NCI-H1417 treated with DMSO at 0.1 percent for 48 hours (cell line): ENCODE data around the gene SLC36A1.
"Not testable (repeated sequence)": the region's sequence is repeated elsewhere in the genome, so short reads cannot be mapped to it uniquely, and the experiment has no call there.

Experiments used
- DNase-seq: peaks from one replicate; lab custom pipeline; 2025; lab: John Stamatoyannopoulos, UW

Gene SLC36A1

GRCh38 chr5:151483647-151484046 is 36.2 kb downstream of the SLC36A1 start:
- DNase-seq: no peak

DNA sequence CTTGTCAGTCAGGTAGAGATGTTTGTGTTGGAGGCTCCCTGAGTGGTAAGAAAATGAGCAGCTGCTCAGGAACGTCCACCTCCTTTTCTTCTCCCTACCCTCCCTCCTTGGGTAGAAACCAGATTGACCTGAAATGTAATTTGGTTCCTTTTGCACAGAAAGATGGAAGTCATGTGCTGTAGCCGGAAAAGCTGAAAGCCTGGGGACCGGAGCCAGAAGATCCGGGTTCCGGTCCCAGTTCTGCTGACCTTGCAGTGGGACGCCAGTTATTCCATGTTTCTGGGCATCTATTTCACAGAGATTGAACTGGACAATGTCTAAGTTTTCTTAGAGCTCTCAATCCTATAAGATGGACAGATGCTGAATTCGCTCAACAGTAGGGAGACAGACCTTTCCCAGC is 40.1 kb downstream of the SLC36A1 start:
- no peak for DNase-seq

DNA sequence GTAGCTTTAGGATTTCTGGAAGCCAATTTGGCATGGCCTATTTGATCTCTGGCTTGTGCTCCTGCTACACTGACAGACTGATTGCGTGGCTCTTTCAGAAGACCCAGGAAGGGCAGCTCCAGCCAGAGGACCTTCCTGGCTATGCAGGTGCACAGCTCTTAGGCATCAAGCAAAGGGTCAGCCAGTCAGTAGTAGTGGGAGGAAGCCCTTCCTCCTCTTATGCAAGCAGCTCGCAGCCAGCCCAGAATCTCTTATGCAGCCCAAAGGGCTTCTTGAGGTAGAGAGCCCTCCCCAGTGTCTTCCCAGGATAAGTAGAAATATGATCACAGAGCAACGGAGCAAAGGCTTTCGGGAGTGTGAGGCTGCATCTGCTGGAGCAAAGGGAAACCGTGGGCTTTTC is 43.2 kb downstream of the SLC36A1 start:
- DNase-seq: no peak

- DNase-seq: no peak
These were observed 43.7 kb downstream of the SLC36A1 start for GRCh38 chr5:151491062-151491461.

- no peak for DNase-seq
These were observed 45.3 kb downstream of the SLC36A1 start for GRCh38 chr5:151492729-151493128.

DNA sequence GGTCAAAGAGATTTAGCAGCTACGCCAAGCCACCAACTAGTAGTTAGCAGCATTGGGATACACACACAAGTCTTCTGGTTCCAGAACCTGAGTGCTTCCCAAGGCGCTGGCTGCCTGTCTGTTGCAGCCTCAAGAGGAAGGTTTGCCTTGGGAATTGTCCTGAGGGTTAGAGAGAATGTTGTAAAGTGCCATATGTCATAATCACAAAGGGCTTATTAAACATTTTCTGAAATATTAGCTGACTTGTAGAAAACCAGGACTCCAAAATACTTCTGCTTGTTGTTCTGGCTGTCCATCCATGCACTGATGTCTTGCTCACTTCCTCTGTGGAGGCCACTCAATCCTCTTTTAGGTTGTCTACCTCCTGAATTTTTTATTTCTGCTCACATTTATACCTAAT is 46.3 kb downstream of the SLC36A1 start:
- no peak for DNase-seq

DNA sequence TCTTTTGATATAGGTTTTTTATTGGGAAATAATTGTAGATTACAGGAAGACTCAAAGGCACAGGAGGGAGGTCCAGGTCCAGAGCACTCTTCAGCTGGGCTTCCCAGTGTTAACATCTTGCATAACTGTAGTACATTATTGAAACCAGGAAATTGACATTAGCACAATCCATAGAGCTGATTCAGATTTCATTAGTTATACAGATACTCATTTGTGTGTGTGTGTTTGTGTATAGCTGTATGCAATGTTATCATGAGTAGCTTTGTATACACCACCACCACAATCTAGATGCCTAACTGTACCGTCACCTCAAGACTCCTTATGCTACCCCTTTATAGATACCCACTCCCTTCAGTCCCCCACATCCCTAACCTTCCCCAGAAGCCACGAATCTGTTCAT is 47.9 kb downstream of the SLC36A1 start:
- no peak for DNase-seq

GRCh38 chr5:151496041-151496484 is 48.7 kb downstream of the SLC36A1 start:
- no peak for DNase-seq

DNA sequence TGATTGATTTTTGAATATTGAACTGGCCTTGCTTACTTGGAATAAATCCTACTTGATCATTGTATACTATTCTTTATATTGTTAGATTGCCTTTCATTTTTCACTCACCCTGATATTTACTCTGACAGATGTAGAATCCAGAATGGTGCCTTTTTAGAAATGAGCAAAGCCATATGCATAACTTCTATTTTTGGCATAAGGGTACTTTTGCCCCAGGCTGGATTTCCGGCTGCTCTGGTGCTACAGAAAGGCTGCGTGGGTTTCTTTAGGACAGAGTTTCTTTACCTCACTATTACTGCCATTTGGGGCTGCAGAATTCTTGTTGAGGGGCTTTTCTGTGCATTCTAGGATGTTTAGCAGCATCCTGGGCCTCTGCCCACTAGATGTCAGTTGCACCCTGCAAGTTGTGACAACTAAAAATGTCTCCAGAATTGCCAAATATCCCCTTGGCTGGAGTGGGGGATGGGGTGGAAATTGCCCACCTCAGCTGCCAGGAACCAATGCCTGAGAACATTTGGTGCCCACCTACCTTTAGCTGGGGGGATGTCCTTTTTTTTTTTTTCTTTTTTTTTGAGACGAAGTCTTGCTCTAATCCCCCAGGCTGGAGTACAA is 50.1 kb downstream of the SLC36A1 start:
- DNase-seq: no peak

- no peak for DNase-seq
These were observed 51.2 kb downstream of the SLC36A1 start for GRCh38 chr5:151498395-151499155.

- DNase-seq: no peak
These were observed 52.2 kb downstream of the SLC36A1 start for GRCh38 chr5:151499501-151500035.

DNA sequence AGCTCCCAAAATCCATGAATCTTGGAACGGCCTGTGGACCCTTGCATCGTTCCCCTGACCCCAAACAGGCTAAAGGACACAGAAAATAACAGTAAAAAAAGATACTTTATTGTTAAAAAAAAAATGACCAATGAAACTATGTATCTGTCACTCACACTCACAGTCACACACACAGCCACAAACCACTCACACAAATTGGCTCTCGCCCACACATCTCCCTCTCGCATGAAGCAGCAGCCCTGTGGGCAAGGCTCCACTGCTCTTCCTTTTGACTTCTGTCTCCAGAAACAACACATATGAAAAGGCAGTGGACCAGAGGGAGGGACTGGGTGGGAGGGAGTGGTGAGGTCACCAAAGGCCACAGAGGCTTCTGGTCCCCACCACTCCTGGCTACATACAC is 56.6 kb downstream of the SLC36A1 start:
- no peak for DNase-seq

- DNase-seq: not testable (repeated sequence)
These were observed 60.9 kb downstream of the SLC36A1 start for GRCh38 chr5:151508308-151508707.

DNA sequence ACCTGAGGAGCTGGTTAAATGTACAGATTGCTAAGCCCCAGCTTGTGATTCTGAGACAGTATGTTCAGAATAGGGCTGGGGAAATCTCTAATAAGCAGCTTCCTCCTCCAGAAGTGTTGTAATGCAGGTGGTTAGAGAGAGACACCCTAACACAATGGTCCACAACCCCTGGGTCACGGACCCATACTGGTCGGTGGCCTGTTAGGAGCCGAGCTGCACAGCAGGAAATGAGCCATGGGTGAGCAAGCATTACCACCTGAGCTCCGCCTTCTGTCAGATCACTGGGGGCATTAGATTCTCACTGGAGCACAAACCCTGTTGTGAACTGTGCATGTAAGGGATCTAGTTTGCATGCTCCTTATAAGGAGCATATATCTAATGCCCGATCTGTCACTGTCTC is 61.8 kb downstream of the SLC36A1 start:
- no peak for DNase-seq

DNA sequence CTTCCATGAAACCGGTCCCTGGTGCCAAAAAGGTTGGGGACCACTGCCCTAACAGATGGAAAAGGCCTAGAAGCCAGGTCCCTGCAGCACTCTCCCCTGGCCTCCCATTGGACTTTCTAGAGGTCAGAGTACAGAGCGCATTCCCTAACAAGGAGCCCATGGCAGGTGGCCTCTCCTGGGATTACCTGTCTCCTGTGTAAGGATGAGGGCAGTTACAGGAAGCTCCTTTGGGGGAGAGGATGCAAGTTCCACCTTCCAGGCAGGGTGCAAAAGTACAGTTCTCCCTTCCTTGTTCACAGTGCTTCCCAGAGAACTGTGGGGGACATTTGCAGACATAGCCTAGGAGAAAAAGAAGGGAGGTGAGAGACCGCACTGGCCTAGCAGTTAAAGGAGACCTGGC is 62.4 kb downstream of the SLC36A1 start:
- no peak for DNase-seq

GRCh38 chr5:151517122-151517920 is 69.9 kb downstream of the SLC36A1 start:
- no peak for DNase-seq

DNA sequence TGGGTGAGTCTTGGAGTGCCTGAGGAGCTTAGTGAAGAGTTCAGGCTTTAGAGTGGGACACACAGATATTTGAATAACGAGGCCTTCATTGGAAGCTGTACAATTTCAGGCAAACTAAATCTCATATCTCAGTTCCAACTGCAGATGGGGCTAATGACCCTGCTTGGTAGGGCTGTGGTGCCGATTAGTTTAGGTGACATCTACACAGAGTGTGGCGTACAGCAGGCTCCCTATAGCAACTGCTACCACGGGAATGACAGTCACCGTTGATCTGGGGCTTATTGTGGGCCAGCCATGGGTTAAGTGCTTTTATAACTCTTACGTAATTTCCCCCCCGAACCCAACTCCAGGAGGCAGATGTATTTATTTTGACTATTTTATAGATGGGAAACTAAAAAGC is 72.9 kb downstream of the SLC36A1 start:
- DNase-seq: no peak

GRCh38 chr5:151522226-151522625 is 74.8 kb downstream of the SLC36A1 start:
- DNase-seq: no peak

GRCh38 chr5:151523335-151523734 is 75.9 kb downstream of the SLC36A1 start:
- no peak for DNase-seq

GRCh38 chr5:151528153-151528552 is 80.8 kb downstream of the SLC36A1 start:
- DNase-seq: no peak

GRCh38 chr5:151528996-151529395 is 81.6 kb downstream of the SLC36A1 start:
- no peak for DNase-seq

GRCh38 chr5:151531581-151531980 is 84.2 kb downstream of the SLC36A1 start:
- DNase-seq: no peak

GRCh38 chr5:151532416-151532815 is 85.0 kb downstream of the SLC36A1 start:
- no peak for DNase-seq
